ENCODE data around the gene CX3CL1. TPM values are rescaled to one million over a fixed set of nuclear protein-coding genes. Genes with fewer than 3 reads are reported as not detected.

Gene CX3CL1
- total RNA-seq, 5 donors from 2014 or later (not counting 1 experiment from before 2014, with no cell fraction given): 0.13 to 0.18 (median 0.16) TPM; not detected in 2

GRCh38 chr16:57432505-57432904 lies 60.2 kb downstream of the CX3CL1 start:
- Mint-ChIP-seq H3K4me3 (peak overlapping the region in 1 of 3 donors; percentile 52), H3K36me3 (peaks cover 70% of the 10 kb centered on the region), H3K4me1 (peaks cover 29 to 33% (median 32%) of the 10 kb centered on the region in 3 donors), H3K9me3 (no peaks in the 10 kb centered on the region), H3K27me3 (no peaks in the 10 kb centered on the region), H3K27ac (peak overlapping the region; percentile 66 to 80)
- DNase-seq (no peak), ATAC-seq (replicated peaks in 1 of 4) (no peak)
- ChIA-PET CTCF (interaction anchor here in 1 of 2 donors (3.2 kb wide), 1 partner anchor 15 kb away, joined by 16 read pairs; no protein-coding TSS in a partner anchor), POLR2A (interaction anchor here in 1 of 2 donors (0.6 kb wide), 1 partner anchor 402 kb away, joined by 6 read pairs; no protein-coding TSS in a partner anchor)
- Histone ChIP-seq H3K4me1 (ENCODE audit: control insufficient read depth in 1 of 2, extremely low read depth in 1 of 2, insufficient read depth in 2 of 2, low read length in 2 of 2) (peaks cover 17 to 24% of the 10 kb centered on the region in 2 experiments), H3K27me3 (replicated peaks in 1 of 2; ENCODE audit: control insufficient read depth in 2 of 2, extremely low read depth in 1 of 2, insufficient read depth in 2 of 2, low read length in 1 of 2) (no peaks in the 10 kb centered on the region), H3K27ac (ENCODE audit: low read length) (no peak overlapping the region), H3K9me3 (no peaks in the 10 kb centered on the region), H3K36me3 (ENCODE audit: control insufficient read depth in 2 of 2, extremely low read depth in 1 of 2, insufficient read depth in 1 of 2, low read length in 1 of 2) (peaks cover 3 to 79% of the 10 kb centered on the region in 2 donors), H3K4me3 (ENCODE audit: control insufficient read depth in 1 of 2, extremely low read depth in 1 of 2, low read length in 1 of 2) (no peak overlapping the region)
- WGBS (ENCODE audit: insufficient coverage): 86% methylated on average over 1 of the region's 2 CpGs

- Histone ChIP-seq H3K4me1 (ENCODE audit: control insufficient read depth in 1 of 2, extremely low read depth in 1 of 2, insufficient read depth in 2 of 2, low read length in 2 of 2) (peaks cover 17 to 24% of the 10 kb centered on the region in 2 experiments), H3K4me3 (ENCODE audit: control insufficient read depth in 1 of 2, extremely low read depth in 1 of 2, low read length in 1 of 2) (no peak overlapping the region), H3K27me3 (replicated peaks in 1 of 2; ENCODE audit: control insufficient read depth in 2 of 2, extremely low read depth in 1 of 2, insufficient read depth in 2 of 2, low read length in 1 of 2) (no peaks in the 10 kb centered on the region), H3K9me3 (no peaks in the 10 kb centered on the region), H3K36me3 (ENCODE audit: control insufficient read depth in 2 of 2, extremely low read depth in 1 of 2, insufficient read depth in 1 of 2, low read length in 1 of 2) (peaks cover 3 to 79% of the 10 kb centered on the region in 2 donors), H3K27ac (ENCODE audit: low read length) (no peak overlapping the region)
- H3K36me3 Mint-ChIP-seq: peaks cover 68% of the 10 kb centered on the region
- 100% methylated on average over 1 of the region's 3 CpGs for WGBS (ENCODE audit: insufficient coverage)
- H3K27ac Mint-ChIP-seq: peak overlapping the region; percentile 66 to 80
- POLR2A ChIA-PET: interaction anchor here in 1 of 2 donors (0.6 kb wide), 1 partner anchor 402 kb away, joined by 6 read pairs; no protein-coding TSS in a partner anchor
- peak overlapping the region in 1 of 3 donors; percentile 52 for H3K4me3 Mint-ChIP-seq
- DNase-seq: peak in 1 of 35 experiments; percentile 22
- H3K27me3 Mint-ChIP-seq: no peaks in the 10 kb centered on the region
- H3K4me1 Mint-ChIP-seq: peaks cover 29 to 33% (median 32%) of the 10 kb centered on the region in 3 donors
- CTCF ChIA-PET: interaction anchor here in 1 of 2 donors (3.2 kb wide), 1 partner anchor 15 kb away, joined by 16 read pairs; no protein-coding TSS in a partner anchor
- H3K9me3 Mint-ChIP-seq: no peaks in the 10 kb centered on the region
- peak; percentile 28 to 68 (median 58) for ATAC-seq (replicated peaks in 1 of 4)
Observed at GRCh38 chr16:57432989-57433388, 60.7 kb downstream of the CX3CL1 start.

- H3K27ac Mint-ChIP-seq: peak overlapping the region; percentile 80 to 81
- no peaks in the 10 kb centered on the region for H3K9me3 ChIP-seq
- no peak overlapping the region for H3K27ac ChIP-seq (ENCODE audit: low read length)
- peaks cover 3 to 78% of the 10 kb centered on the region in 2 donors for H3K36me3 ChIP-seq (ENCODE audit: control insufficient read depth in 2 of 2, extremely low read depth in 1 of 2, insufficient read depth in 1 of 2, low read length in 1 of 2)
- H3K27me3 ChIP-seq (replicated peaks in 1 of 2; ENCODE audit: control insufficient read depth in 2 of 2, extremely low read depth in 1 of 2, insufficient read depth in 2 of 2, low read length in 1 of 2): no peaks in the 10 kb centered on the region
- H3K4me1 Mint-ChIP-seq: peaks cover 32 to 36% (median 33%) of the 10 kb centered on the region in 3 donors
- no CpG with 5 or more reads among the region's 2 CpGs for WGBS (ENCODE audit: insufficient coverage)
- ATAC-seq (replicated peaks in 1 of 4) (peak; percentile 60 to 95 (median 79)), DNase-seq (peak in 21 of 35 experiments; percentile 11 to 79 (median 33))
- H3K4me3 ChIP-seq (ENCODE audit: control insufficient read depth in 1 of 2, extremely low read depth in 1 of 2, low read length in 1 of 2): no peak overlapping the region
- no peaks in the 10 kb centered on the region for H3K9me3 Mint-ChIP-seq
- peaks cover 68% of the 10 kb centered on the region for H3K36me3 Mint-ChIP-seq
- POLR2A ChIA-PET: interaction anchor here in 1 of 2 donors (0.6 kb wide), 1 partner anchor 11 kb away, joined by 3 read pairs; no protein-coding TSS in a partner anchor
- H3K4me1 ChIP-seq (ENCODE audit: control insufficient read depth in 1 of 2, extremely low read depth in 1 of 2, insufficient read depth in 2 of 2, low read length in 2 of 2): peaks cover 17 to 24% of the 10 kb centered on the region in 2 experiments
- H3K27me3 Mint-ChIP-seq: no peaks in the 10 kb centered on the region
- CTCF ChIA-PET: interaction anchor here in 1 of 2 donors (0.8 to 3.2 kb wide), 2 partner anchors 12 to 16 kb away, joined by 3 to 16 read pairs; no protein-coding TSS in a partner anchor
- peak overlapping the region in 1 of 3 donors; percentile 52 for H3K4me3 Mint-ChIP-seq
Observed at GRCh38 chr16:57434003-57434402, 61.7 kb downstream of the CX3CL1 start.

Other genes with a start within 250 kb of the CX3CL1 start
- 100 to 1,000 TPM; 132 to 145 (median 144) TPM for gene PSME3IP1, start 186.5 kb upstream of the CX3CL1 start, total RNA-seq
- 10 to 100 TPM; 25.0 to 32.0 (median 28.2) TPM for gene RSPRY1, start 186.2 kb upstream of the CX3CL1 start, total RNA-seq
- 10 to 100 TPM; 34.6 to 62.2 (median 48.4) TPM for gene ARL2BP, start 127.2 kb upstream of the CX3CL1 start, total RNA-seq
- 1 to 10 TPM; 1.4 to 4.3 (median 3.3) TPM for gene PLLP, start 87.8 kb upstream of the CX3CL1 start, total RNA-seq
- gene CCL22, start 13.7 kb upstream of the CX3CL1 start, total RNA-seq: 10 to 100 TPM in 3 of 5 donors, not detected in 2; 13.0 to 27.3 (median 13.0) TPM
- gene CCL17, start 32.3 kb downstream of the CX3CL1 start, total RNA-seq: 1 to 10 TPM in 2 of 5 donors, under 1 TPM in 1, not detected in 2; 0.93 to 1.2 (median 1.2) TPM
- gene CIAPIN1, start 74.9 kb downstream of the CX3CL1 start, total RNA-seq: 10 to 100 TPM; 26.5 to 46.8 (median 28.5) TPM
- 10 to 100 TPM; 18.0 to 35.3 (median 34.2) TPM for gene COQ9, start 75.0 kb downstream of the CX3CL1 start, total RNA-seq
- gene POLR2C, start 90.2 kb downstream of the CX3CL1 start, total RNA-seq: 10 to 100 TPM; 63.8 to 93.9 (median 69.0) TPM
- 1 to 10 TPM; 2.2 to 4.1 (median 3.1) TPM for gene DOK4, start 114.0 kb downstream of the CX3CL1 start, total RNA-seq
- 10 to 100 TPM in 1 of 5 donors, 1 to 10 TPM in 4; 6.1 to 11.2 (median 6.6) TPM for gene CCDC102A, start 164.1 kb downstream of the CX3CL1 start, total RNA-seq
- gene ADGRG5, start 170.2 kb downstream of the CX3CL1 start, total RNA-seq: 10 to 100 TPM in 1 of 5 donors, 1 to 10 TPM in 4; 1.5 to 10.2 (median 5.9) TPM